C4-2B (cell line): ENCODE data around the gene GLB1L3.

Source experiments
- CTCF ChIP-seq: fragments of 450-650 bp; conservative IDR thresholded peaks from 2 replicates; pipeline ENCODE4 v1.5.1; 2017; ENCODE audit warnings: mild to moderate bottlenecking
- ZFX ChIP-seq: fragments of 450-650 bp; IDR thresholded peaks from 2 replicates; pipeline ENCODE4 v1.6.1; 2017

- TF ChIP-seq CTCF (no peak), ZFX (no peak)
These were observed 46.4 kb downstream of the GLB1L3 start for GRCh38 chr11:134322553-134322952.
